GM20000 (cell line): ENCODE results near the gene FRMPD4.

Experiments used
- DNase-seq: peaks from one replicate; pipeline ENCODE4 v3.0.0; 2012; ENCODE audit warnings: low spot score
- CTCF ChIP-seq: IDR thresholded peaks from 2 replicates; pipeline ENCODE4 v1.5.1; 2012; ENCODE audit warnings: mild to moderate bottlenecking, control low read depth; ENCODE audit errors: extremely low read depth, missing control alignments

The FRMPD4 gene

GRCh38 chrX:12579311-12579710, 441.0 kb downstream of the FRMPD4 start:
- TF ChIP-seq CTCF = no peak
- DNase-seq = no peak

- TF ChIP-seq CTCF = no peak
- no peak for DNase-seq
Observed at GRCh38 chrX:12580548-12580947, 442.3 kb downstream of the FRMPD4 start.

- TF ChIP-seq CTCF = no peak
Observed at GRCh38 chrX:12581546-12581945, 443.3 kb downstream of the FRMPD4 start.

GRCh38 chrX:12582649-12583048, 444.4 kb downstream of the FRMPD4 start:
- TF ChIP-seq CTCF = no peak
- DNase-seq = no peak

More at GRCh38 chrX:12581546-12581945, 443.3 kb downstream of the FRMPD4 start:
- DNase-seq = no peak

GRCh38 chrX:12583543-12583942, 445.3 kb downstream of the FRMPD4 start:
- TF ChIP-seq CTCF = no peak
- DNase-seq = no peak

GRCh38 chrX:12595720-12596119, 457.4 kb downstream of the FRMPD4 start:
- TF ChIP-seq CTCF = no peak
- DNase-seq = no peak

GRCh38 chrX:12610079-12610478, 471.8 kb downstream of the FRMPD4 start:
- TF ChIP-seq CTCF = no peak
- DNase-seq = no peak
